A673 (cell line): ENCODE results near the gene PDSS1.

Experiments
- EZH2 ChIP-seq: fragments of 200-600 bp; sonication (generic); IDR thresholded peaks from 2 replicates; pipeline ENCODE4 v1.6.1; 2017; ENCODE audit warnings: borderline replicate concordance, low read depth, mild to moderate bottlenecking, mixed read lengths, antibody characterized with exemption, low read length; ENCODE audit not compliant: poor library complexity, severe bottlenecking
- TF ChIP-seq, protein P1 (sequence below): fragments of 300-800, 200-600 bp; sonication (generic); conservative IDR thresholded peaks from 2 replicates; pipeline ENCODE4 v1.5.1; 2017; ENCODE audit warnings: low read depth, mild to moderate bottlenecking, antibody characterized with exemption, low read length, moderate library complexity, mixed read lengths

GRCh38 chr10:26787362-26787761 lies 89.9 kb downstream of the PDSS1 start:
- TF ChIP-seq, protein P1, sequence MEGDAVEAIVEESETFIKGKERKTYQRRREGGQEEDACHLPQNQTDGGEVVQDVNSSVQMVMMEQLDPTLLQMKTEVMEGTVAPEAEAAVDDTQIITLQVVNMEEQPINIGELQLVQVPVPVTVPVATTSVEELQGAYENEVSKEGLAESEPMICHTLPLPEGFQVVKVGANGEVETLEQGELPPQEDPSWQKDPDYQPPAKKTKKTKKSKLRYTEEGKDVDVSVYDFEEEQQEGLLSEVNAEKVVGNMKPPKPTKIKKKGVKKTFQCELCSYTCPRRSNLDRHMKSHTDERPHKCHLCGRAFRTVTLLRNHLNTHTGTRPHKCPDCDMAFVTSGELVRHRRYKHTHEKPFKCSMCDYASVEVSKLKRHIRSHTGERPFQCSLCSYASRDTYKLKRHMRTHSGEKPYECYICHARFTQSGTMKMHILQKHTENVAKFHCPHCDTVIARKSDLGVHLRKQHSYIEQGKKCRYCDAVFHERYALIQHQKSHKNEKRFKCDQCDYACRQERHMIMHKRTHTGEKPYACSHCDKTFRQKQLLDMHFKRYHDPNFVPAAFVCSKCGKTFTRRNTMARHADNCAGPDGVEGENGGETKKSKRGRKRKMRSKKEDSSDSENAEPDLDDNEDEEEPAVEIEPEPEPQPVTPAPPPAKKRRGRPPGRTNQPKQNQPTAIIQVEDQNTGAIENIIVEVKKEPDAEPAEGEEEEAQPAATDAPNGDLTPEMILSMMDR: no peak
- TF ChIP-seq EZH2: no peak
